ENCODE data around the gene GTPBP1.
A peak's percentile ranks its signal among the peaks of the same experiment; 100 is the strongest.

Gene GTPBP1

DNA sequence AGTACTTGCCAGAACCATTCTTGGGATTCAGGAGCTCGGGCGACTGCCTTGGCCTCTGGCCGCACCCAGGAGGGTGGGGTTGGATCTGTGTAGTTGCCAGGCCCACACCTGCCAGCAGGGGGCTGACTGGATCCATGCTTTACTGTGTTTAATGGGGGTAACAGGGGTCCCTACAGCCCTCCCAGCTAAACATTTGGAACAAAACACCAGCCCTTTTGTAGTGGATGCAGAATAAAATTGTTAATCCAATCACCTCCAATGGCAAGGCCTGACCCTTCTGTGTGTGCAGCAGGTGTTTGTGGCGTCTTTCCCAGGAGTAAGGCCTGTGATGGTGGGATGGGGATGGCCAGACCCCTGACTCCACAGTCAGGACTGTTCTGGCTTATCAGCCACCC, 27.6 kb downstream of the GTPBP1 start:
- Histone ChIP-seq H3K27ac (peak overlapping the region; percentile 51; the same call in 1 of the 2 replicates), H3K9me3 (ENCODE audit: severe bottlenecking) (no peaks in the 10 kb centered on the region), H3K27me3 (ENCODE audit: insufficient read depth, low read depth, severe bottlenecking) (no peaks in the 10 kb centered on the region), H3K36me3 (peaks cover 98% of the 10 kb centered on the region), H3K4me3 (ENCODE audit: low read depth, low read length) (no peak overlapping the region)
- TF ChIP-seq, protein P1, sequence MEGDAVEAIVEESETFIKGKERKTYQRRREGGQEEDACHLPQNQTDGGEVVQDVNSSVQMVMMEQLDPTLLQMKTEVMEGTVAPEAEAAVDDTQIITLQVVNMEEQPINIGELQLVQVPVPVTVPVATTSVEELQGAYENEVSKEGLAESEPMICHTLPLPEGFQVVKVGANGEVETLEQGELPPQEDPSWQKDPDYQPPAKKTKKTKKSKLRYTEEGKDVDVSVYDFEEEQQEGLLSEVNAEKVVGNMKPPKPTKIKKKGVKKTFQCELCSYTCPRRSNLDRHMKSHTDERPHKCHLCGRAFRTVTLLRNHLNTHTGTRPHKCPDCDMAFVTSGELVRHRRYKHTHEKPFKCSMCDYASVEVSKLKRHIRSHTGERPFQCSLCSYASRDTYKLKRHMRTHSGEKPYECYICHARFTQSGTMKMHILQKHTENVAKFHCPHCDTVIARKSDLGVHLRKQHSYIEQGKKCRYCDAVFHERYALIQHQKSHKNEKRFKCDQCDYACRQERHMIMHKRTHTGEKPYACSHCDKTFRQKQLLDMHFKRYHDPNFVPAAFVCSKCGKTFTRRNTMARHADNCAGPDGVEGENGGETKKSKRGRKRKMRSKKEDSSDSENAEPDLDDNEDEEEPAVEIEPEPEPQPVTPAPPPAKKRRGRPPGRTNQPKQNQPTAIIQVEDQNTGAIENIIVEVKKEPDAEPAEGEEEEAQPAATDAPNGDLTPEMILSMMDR (IDR thresholded peaks at IDR 0.05; ENCODE audit: low read depth, low read length), result peak; percentile 86
- peak; percentile 63 for DNase-seq

DNA sequence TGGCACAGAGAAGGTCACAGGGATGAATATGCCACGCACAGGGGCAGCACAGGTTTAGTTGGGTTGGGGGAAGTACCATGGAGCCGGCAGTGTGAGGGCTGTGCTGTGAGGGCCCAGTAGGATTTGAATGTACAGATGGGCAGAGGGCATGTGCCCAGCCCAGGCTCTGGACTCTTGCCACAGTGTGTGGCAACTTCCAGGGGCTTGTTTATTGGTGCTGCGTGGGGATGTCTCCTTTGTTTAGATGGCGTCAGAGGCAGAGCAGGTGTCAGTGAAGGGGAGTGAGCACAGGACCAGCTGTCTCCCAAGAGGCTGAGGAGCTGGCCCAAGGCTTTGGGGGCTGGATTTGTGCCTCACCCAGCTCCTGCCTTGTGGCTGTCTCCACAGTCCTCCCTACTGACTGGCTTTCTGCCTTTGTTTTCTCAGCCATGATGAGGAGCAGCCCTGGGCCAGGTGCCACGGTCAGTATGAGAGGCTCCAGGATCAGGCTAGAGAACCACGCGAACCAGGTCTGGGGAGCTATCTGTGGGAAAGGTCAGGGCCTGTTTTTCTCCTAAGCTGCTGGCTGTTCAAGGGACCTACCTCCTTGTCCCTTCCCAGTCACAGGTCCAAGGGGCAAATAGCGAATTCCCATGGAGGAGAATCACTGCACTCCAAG, 28.1 kb downstream of the GTPBP1 start:
- DNase-seq, result no peak
- Histone ChIP-seq H3K36me3 (peaks cover 98% of the 10 kb centered on the region), H3K27ac (peak overlapping the region; percentile 51), H3K27me3 (ENCODE audit: insufficient read depth, low read depth, severe bottlenecking) (no peaks in the 10 kb centered on the region), H3K4me3 (ENCODE audit: low read depth, low read length) (no peak overlapping the region), H3K9me3 (ENCODE audit: severe bottlenecking) (no peaks in the 10 kb centered on the region)
- TF ChIP-seq, protein P1 (IDR thresholded peaks at IDR 0.05; ENCODE audit: low read depth, low read length), result no peak

DNA sequence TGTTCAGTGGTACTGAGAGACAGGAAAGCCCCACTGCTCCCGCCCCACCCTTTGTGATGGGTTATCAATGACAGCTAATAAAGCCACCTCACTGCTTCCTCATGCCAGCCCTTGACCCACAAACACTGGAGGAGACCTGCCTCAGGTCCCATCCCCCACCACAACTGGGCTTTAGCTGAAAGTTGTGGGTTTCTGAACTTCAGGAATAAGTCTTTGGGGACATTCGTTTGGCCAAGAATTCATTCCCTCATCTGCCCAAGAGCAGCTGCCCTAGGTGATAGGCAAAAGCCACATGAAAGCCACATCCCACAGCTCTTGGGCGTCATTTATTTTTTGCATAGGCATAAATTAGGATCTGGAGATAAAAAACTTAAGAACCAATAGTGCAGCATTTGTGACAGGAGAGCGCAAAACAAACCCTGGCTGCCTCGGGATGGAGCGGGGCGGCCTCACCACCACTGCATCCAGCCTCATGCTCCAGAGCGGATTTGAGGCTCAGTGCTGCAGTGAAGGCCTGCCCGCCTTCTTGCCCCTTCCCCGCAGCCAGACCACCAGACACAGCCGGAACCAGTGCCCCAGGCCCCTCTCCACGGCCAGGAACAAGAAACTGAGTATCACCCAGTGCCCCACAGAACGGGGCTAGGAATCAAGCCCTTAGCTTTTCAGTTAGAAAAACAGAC, 28.8 kb downstream of the GTPBP1 start:
- Histone ChIP-seq H3K4me3 (ENCODE audit: low read depth, low read length) (no peak overlapping the region), H3K36me3 (peaks cover 98% of the 10 kb centered on the region), H3K27ac (no peak overlapping the region), H3K9me3 (ENCODE audit: severe bottlenecking) (no peaks in the 10 kb centered on the region), H3K27me3 (ENCODE audit: insufficient read depth, low read depth, severe bottlenecking) (no peaks in the 10 kb centered on the region)
- TF ChIP-seq, protein P1 (IDR thresholded peaks at IDR 0.05; ENCODE audit: low read depth, low read length), result no peak
- DNase-seq, result no peak

DNA sequence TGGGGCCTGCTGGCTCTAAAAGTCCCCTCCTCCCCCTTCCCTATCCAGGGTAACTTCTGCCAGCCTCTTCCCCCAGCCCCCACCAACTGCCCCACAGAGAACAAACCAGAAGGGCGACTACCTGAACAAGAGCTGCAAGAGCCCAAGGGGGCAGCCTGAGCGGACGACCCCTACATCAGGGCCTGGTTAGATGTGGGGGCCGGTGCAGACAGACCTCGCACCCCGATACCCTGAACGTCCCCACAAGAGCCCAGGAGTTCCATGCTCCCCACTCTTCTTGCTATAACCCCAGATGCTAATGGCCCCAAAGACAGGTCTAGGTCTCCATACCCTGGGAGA, 29.4 kb downstream of the GTPBP1 start:
- Histone ChIP-seq H3K9me3 (ENCODE audit: severe bottlenecking) (no peaks in the 10 kb centered on the region), H3K27ac (peak overlapping the region; percentile 35), H3K27me3 (ENCODE audit: insufficient read depth, low read depth, severe bottlenecking) (no peaks in the 10 kb centered on the region), H3K4me3 (ENCODE audit: low read depth, low read length) (no peak overlapping the region), H3K36me3 (peaks cover 98% of the 10 kb centered on the region)
- TF ChIP-seq, protein P1 (IDR thresholded peaks at IDR 0.05; ENCODE audit: low read depth, low read length), result no peak
- no peak for DNase-seq

DNA sequence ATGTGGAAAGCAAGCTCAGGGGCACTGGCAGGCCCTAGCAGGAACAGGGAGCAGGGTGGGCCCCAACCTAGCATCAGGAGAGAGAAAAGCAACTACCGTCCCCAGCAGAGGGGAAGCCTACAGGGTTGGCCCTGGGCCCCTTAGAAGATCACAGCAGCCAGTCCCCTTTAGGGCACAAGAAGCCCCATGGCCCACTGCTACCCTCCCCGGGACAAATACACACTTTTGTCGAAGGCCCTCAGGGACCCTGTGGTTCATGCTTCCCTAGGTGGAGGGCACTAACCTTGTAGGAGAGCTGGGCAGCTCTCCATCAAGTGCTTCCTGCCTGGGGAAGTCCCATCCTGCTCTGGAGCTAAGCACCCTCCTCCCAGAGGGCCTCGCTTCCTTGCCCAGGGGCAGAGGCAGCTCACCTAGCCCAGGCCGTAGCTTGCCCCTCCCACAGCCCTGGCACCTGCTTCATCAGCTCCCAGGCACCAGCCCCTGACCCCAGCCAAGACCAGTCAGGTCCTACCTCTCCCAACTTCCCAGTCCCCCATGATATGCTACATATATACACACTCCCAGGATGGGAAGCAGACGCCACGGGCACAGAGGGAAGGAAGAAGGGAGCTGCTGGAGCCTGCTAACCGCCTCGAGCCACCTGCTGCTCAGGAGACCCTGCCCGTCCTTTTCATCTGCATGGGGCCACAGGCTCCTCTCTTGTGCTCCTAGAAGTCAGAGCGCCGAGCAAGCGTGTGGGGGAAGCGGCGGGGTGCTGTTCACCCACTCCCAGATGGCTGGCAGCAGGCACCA, 29.9 kb downstream of the GTPBP1 start:
- Histone ChIP-seq H3K36me3 (peaks cover 98% of the 10 kb centered on the region), H3K27me3 (ENCODE audit: insufficient read depth, low read depth, severe bottlenecking) (no peaks in the 10 kb centered on the region), H3K27ac (peak overlapping the region; percentile 35), H3K9me3 (ENCODE audit: severe bottlenecking) (no peaks in the 10 kb centered on the region), H3K4me3 (ENCODE audit: low read depth, low read length) (no peak overlapping the region)
- DNase-seq, result no peak
- TF ChIP-seq, protein P1 (IDR thresholded peaks at IDR 0.05; ENCODE audit: low read depth, low read length), result no peak

Measured in WERI-Rb-1 (cell line).